ENCODE data around the gene KLF17.

DNA sequence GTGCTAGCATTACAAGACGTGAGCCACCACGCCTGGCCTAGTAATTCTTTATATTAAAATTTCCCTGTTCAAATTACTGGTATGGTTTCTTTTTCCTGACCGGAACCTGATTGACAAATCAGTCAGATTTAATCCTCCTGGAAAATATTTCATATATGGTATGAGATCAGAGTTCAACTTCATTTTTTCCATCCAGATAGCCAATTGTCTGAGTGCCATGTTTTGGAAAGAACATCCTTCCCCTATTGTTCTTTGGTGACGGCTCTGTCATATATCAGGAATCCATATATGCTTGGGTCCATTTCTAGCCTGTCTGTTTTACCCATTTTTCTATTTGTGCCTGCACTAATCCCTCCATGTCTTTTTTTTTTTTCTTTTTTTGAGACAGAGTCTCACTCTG is 39.1 kb upstream of the KLF17 start:
- TF ChIP-seq TAF1 (conservative IDR thresholded peaks at IDR 0.05) = no peak
- TF ChIP-seq, protein P1, sequence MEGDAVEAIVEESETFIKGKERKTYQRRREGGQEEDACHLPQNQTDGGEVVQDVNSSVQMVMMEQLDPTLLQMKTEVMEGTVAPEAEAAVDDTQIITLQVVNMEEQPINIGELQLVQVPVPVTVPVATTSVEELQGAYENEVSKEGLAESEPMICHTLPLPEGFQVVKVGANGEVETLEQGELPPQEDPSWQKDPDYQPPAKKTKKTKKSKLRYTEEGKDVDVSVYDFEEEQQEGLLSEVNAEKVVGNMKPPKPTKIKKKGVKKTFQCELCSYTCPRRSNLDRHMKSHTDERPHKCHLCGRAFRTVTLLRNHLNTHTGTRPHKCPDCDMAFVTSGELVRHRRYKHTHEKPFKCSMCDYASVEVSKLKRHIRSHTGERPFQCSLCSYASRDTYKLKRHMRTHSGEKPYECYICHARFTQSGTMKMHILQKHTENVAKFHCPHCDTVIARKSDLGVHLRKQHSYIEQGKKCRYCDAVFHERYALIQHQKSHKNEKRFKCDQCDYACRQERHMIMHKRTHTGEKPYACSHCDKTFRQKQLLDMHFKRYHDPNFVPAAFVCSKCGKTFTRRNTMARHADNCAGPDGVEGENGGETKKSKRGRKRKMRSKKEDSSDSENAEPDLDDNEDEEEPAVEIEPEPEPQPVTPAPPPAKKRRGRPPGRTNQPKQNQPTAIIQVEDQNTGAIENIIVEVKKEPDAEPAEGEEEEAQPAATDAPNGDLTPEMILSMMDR (IDR thresholded peaks at IDR 0.05; ENCODE audit: low read depth, low read length, missing input control) = no peak
